Posterior cingulate gyrus (tissue), 11 donors: ENCODE results near the gene NT5C2.
A peak's percentile ranks its signal among the peaks of the same experiment; 100 is the strongest.

Experiments
- DNase-seq, 10 donors: peaks; one replicate each; pipeline versions ENCODE4 v3.0.0 to v3.0.0-alpha.2; 2020 to 2021; ENCODE audit warnings: mixed read lengths in 3 of 10
- intact Hi-C: fragments of 100-400 bp; cut with DNase I; formaldehyde crosslinking; loops from one replicate; pipeline ENCODE4 v1.15.1; 2023

Gene NT5C2

DNA sequence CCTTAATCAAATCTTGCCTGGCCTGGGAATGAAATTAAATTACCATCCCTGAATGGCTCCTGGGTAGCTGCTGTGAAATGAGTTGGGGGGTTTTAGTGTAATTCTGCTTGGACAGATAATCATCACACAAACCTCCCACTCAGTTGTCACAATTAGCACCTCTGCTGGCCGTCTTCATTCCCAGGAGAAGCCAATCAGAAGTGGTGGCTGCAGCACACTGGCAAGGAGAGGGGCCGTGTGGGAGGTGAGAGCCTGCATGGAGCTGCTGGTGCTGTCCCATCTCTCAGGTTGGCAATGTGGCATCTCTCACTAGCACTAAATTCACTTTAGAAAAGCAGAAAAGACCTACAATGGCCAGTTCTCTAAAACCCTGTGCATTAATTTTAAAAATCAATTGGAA lies 92.5 kb downstream of the NT5C2 start:
- intact Hi-C loops, result no loop called here
- DNase-seq, result peak in 3 of 10 donors; percentile 24 to 87 (median 82)

DNA sequence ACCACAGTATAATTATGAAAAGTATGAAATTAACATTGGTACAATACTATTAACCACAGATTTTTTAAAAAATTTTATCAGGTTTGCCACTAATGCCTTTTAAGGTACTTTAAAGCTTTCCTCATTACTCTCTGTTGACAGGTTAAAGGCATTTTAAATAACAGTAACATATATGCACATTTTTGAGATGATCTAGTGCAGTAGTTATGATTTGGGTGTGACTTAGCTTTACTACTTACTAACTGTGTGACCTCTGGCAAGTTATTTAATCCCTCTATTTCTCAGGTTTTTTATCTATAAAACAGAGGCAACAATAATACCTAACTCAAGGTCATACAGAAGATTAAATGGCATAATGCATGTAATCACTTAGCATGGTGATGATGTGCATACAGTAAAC lies 94.8 kb downstream of the NT5C2 start:
- DNase-seq, result no peak
- intact Hi-C loops, result no loop called here

DNA sequence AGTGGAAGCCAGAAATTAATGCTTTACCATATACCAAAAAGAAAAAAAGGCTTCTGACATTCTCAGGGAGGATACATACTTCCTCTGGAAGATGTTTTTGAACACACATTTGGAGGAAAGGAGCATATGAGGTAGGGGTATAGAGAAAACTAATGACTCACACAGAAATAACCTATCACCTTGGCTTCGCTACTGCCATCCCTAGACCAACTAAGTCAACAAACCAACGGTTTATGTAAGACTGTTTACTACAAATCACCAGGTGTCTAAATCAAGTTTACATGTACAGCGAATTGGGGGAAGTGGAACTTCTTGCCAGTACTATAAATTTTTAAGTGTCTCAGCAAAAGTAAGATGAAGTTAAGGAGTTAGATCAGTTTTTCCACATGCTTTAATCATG lies 96.9 kb downstream of the NT5C2 start:
- DNase-seq, result no peak
- intact Hi-C loops, result no loop called here

DNA sequence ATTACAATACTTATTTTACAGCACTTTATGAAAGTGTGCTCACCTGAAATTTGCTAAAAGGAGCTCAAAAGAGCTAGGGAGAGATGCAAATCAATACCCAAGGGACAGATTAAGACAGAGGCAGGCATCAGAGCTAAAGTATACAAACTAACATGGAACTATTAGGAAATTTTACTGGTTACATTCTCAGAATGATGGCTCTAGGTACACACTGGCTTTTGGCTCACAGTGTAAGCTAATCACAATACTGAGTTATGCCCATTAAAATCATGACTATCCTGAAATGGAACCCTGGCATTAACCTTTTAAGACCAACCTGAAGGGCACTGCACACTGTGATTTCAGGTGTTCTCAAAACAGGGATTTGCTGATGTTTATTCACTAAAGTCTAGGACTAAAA lies 98.1 kb downstream of the NT5C2 start:
- DNase-seq, result no peak
- intact Hi-C loops, result no loop called here

DNA sequence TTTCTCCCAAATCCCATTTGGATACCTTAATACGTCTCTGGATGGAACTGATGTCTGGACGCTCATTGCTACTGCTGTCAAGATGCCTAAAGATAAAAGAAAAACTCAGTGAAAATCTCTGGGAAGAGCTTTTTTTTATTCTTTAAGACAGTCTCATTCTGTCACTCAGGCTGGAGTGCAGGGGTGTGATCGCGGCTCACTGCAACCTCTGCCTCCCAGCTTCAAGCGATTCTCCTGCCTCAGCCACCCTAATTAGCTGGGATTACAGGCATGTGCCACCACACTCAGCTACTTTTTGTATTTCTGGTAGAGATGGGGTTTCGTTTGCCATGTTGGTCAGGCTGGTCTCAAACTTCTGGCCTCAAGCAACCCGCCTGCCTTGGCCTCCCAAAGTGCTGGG lies 102.2 kb downstream of the NT5C2 start:
- intact Hi-C loops, result no loop called here
- no peak for DNase-seq

DNA sequence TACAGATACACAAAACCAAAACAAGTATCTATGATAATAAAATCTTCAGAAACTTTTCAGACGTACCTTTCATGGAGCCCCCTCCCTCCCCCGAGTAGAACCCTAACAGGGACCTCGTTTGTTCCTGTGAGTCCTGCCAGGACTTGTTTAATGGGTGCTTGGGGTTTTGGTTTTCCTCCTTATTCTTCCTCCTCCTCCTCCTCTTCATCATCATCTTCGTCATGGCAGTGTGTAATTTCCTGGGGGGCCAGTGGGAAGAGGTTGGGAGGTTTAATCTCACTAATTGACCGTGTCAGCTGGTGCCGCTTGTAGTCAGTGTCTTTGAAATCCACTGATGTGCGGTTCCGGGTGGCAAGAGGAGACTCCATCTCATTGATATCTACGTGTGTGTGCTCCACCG lies 103.6 kb downstream of the NT5C2 start:
- DNase-seq, result no peak
- intact Hi-C loops, result loop anchor here (10.0 kb wide), 1 partner anchor 105 kb away; the partner anchor contains the start of gene NT5C2

DNA sequence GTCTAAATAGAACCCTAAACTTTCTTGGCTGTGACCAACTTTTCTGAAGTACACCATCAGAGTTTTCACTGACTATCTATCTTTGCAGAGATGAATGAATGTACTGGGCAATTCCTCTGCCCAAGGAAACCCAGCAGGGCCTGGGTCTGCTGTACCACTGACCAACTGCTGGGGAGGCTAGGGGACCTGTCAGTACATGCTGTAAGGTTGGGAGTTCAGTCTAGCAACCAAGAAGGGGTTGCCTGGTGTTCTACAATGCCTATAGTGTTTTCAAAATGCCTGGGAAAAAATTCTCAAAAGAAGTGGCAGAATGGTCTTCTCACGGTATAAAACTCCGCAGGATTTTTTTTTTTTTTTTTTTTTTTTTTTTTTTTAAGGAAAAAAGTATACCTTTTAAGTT lies 106.3 kb downstream of the NT5C2 start:
- intact Hi-C loops, result loop anchor here (10.0 kb wide), 1 partner anchor 108 kb away; the partner anchor contains the start of gene NT5C2
- no peak for DNase-seq

DNA sequence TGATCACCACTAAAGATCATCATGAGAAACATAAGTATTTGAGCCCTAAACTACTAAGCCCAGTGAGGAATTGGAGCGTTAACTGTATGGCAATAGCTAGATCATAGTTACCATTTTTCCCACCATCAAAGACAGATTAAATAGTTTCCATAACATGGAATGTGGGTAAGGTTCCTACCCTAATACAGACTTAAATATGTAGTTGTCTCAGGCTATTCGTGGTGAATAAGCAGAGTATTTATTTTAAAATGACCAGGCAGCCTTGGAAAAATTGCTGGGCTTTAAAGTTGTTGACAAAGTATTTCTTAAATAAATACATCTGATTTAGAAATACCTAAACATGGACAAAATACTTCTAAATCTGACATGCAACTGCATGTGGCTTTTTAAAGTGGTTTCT lies 106.8 kb downstream of the NT5C2 start:
- intact Hi-C loops, result loop anchor here (10.0 kb wide), 1 partner anchor 109 kb away; the partner anchor contains the start of gene NT5C2
- no peak for DNase-seq

DNA sequence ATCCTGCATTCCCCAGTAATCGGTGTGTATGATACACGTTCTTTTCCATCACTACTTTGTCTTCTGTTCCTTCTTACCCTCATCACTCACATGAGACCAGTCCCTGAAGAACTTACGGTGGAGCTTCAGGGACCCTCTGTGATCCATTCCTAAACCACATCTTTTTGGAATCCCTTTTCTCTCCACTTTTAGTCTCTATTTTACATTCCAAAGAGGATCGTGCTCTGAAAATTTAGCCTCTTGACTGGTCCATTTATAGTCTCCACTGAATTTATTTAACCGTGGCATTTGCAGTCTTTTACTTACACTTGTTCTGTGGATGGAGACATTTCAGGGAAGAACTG lies 109.1 kb downstream of the NT5C2 start:
- DNase-seq, result no peak
- intact Hi-C loops, result loop anchor here (10.0 kb wide), 1 partner anchor 111 kb away; the partner anchor contains the start of gene NT5C2

DNA sequence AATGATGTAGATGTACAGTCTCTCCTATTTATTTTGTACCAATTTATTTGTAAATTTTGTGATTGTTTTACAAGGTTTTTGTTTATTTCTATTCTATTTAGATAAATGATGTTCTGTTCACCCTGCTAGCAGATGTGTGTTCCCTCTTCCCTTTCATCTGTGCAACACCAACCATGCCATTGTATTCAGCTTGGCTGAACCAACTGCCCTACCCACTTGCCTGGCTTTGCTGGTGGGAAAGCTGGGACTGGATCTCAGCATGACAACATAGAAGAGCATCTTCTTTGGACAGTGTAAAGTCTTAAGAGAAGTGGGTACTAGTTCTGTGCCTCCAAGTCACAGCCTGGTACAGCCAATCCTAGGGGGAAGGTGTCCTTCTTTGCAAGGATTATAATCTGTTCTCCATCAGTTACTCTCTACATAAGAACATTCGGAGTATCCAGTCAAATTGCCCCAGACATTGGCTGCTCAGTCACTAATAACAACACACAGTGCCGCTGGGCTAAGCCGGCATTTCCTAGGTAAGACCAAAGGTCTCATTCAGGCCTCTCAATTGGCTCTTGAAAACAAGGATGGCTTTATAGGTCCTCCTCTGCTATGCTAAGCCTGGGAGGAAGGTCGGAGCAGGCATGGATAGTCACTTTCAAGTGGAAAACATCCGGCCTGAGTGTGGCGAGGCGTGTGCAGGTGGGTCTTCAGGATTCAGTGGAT lies 109.7 kb downstream of the NT5C2 start:
- intact Hi-C loops, result loop anchor here (10.0 kb wide), 1 partner anchor 111 kb away; the partner anchor contains the start of gene NT5C2
- DNase-seq, result peak in 2 of 10 donors; percentile 29 to 44

DNA sequence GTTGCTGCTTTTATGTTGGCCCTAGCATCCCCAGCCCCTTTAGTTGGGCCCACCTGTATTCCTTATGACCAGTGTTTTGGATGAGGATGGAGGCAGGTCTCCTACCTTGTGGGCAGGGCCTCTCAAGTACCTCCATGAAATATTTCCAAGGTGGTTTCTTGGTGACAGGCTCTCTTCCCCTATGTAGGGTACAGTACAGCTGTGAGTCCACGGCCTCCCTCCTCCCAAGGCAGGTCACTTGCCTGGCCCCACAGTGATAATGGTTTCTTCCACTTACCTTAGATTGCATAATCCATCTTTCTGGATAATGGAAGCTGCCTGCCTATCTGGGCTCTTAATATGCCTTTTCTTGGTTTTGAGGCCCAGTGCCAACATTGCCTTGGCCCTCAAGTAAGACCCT lies 110.4 kb downstream of the NT5C2 start:
- intact Hi-C loops, result loop anchor here (10.0 kb wide), 1 partner anchor 112 kb away; the partner anchor contains the start of gene NT5C2
- DNase-seq, result no peak

DNA sequence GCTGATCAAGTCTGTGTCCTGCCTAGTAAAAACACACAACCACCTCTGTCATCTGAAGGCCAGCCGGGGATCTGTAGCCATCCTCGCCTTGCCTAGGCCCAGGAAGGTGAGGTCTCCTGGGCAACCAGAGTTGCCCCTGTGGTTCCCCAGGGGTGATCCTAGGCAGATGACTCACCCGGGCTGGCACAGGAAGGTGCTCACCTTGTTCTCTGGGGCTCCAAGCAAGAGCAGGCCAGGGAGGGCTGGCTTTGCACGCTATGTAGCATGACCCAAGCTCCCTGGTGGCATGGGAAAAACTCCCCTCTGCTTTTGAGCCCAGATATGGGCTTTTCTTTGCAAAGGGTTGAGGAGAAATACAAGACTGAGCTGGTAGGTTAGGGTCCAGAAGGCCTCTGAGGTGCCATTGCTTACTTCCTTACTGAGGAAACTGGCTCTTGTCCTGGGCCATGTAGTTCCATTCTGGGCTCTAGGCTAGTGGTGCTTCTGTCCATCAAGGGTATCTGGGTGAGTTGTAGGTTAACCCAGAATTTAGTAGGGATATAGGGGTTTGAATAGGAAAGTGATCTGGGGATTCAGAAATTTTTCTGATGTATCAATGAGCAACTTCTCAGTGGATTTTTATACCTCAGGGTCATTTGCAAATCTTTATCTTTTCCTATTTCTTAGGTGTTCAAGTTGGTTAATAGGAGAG lies 112.0 kb downstream of the NT5C2 start:
- DNase-seq, result no peak
- intact Hi-C loops, result loop anchor here (10.0 kb wide), 1 partner anchor 114 kb away; the partner anchor contains the start of gene NT5C2

DNA sequence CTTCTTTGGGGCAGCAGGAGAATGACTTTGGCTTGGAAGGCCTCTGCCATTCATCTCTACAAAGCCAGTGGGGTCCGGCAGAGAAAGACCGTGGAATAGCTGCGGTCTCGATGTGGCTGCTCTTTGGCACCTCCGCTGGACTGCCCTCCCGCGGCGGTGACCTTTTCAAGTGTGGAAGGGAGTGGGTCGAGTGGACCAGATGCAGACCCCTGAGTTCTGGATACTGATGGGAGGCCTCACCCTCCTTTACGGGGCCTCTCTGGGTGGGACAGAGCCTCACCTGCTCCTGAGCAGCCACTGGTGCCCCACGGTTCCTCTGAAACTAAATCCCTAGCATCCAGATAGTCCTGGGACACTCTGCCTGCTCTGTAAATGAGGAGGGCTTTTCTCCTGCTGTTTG lies 113.1 kb downstream of the NT5C2 start:
- DNase-seq, result no peak
- intact Hi-C loops, result loop anchor here (10.0 kb wide), 1 partner anchor 115 kb away; the partner anchor contains the start of gene NT5C2

DNA sequence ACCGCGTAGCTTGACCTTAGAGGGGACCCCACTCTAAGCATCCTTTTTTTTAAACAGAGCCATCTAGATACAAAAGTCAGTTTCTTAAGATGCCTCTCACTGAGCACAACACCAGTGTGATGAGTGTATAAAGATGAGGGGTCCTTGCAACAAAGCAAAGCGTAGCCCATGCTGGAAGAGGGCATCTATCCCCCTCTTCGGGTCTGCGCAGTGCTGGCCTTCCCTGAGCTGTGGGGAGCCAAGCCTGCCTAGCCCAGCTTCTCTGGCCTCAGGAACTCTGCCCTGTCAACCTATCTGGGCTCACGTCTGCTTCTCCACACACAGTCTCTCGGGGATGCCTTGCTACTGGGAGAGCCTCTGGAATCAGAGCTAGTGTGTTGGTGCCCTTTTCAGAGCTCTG lies 114.0 kb downstream of the NT5C2 start:
- intact Hi-C loops, result no loop called here
- DNase-seq, result peak in 1 of 10 donors; percentile 75

DNA sequence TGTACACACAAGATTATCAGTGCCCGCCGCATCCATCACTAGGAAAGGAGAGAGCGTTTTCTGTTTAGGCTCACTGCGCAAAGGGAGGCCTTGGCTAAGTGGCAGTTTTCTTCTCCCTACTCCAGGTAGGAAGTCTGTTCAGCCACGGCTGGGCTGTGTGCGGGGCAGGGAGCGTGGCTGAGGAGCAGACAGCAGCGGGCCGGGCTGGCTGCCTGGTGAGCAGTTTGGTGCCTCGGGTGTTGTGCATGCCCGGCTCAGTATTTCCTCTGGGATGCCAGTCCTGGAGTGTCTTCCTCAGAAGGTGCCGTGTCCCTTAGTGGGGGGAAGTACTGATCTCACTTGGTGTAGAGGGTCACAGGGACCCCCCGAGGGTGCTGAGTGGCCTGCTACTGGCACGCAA lies 114.4 kb downstream of the NT5C2 start:
- intact Hi-C loops, result no loop called here

DNA sequence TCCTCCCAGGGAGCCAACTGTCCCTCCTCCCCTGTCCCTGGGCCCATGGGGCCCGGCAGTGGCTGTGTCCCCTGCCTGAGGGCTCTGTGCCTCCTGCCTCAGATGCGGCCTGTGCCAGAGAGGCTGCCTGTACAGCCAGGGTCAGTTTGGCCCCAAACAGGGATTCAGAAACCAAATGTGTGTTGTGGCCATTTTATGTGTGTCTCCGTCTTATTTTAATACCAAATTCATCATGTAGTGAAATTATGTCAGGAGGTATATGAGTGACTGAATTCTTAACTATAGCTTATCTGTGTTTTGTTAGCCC lies 114.8 kb downstream of the NT5C2 start:
- intact Hi-C loops, result no loop called here
- DNase-seq, result peak in 1 of 10 donors; percentile 16

More for the DNA sequence above, 114.4 kb downstream of the NT5C2 start:
- peak in 1 of 10 donors; percentile 80 for DNase-seq

DNA sequence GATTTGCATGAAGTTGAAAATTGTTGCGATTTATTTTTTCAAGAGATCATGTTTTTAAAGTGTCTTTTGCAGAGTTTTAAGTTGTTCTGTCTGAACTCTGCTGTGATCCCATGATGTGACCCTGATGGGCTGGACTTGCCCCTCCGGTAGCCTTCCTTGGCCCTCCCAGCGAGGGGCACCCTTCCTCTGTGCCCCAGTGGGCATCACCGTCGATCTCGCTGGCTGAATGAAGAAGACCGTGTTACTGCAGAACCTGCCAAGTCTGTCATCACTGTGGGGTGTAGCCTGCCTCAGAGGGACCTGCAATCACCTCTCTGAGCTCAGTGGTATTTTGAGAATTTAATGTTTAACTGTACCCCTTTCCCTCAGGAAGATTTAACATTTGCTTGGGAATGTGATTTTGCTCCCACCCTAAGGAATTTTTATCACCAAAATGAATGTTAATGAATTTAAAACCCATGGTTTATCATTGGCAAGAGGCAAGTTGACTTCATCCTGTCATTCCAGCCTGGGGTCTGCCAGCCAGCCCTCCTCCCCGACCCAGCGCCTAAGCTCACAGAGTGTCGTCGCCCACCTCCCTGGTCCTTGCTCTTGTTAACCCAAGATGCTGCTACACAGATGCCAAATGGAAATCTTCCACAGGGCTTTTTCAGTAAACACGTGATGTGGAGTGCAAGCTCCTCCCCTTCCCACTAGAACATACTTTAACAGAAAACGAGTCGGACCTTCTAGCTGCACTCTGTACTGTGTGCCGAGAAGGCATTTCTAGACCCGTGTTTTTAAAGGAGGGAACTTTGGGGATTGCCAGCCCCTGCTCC lies 115.4 kb downstream of the NT5C2 start:
- intact Hi-C loops, result no loop called here
- peak in 1 of 10 donors; percentile 39 for DNase-seq

DNA sequence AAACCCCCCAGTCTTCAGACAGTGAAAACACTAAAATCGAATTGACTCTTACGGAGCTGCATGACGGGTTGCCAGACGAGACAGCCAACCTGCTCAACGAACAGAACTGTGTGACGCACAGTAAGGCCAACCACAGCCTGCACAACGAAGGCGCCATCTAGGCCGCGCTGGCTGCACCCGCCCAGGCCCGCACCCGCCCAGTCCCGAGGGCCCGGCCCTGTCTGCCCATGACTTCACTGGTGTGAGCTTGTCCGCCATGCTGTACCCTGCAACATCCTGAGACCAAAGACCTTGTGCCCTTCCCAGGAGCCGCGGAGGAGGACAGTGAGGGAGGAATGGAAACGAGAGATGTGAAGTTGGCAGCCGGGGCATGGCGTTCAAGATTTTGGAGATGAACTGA lies 116.1 kb downstream of the NT5C2 start:
- intact Hi-C loops, result no loop called here
- DNase-seq, result peak in 1 of 10 donors; percentile 80

DNA sequence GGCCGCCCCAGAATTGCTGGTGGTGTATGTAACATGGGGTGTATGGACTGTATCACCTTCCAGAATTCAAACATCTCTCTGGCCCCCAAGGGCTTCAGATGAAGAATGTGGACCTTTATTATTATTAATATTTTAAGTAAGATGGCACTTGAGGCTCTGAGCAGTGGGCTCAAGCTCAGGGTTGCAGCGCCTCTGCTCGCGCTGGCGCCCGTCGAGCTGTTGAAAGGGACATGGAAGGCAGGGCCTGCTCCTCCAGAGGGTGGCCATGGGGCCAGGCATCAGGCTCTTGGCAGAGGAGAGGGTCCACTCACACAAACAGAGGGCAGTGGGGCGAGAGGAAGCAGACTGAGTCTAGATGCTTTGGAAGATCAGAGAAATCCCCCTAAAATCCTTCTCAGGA lies 120.2 kb downstream of the NT5C2 start:
- intact Hi-C loops, result no loop called here
- peak in 1 of 10 donors; percentile 43 for DNase-seq

DNA sequence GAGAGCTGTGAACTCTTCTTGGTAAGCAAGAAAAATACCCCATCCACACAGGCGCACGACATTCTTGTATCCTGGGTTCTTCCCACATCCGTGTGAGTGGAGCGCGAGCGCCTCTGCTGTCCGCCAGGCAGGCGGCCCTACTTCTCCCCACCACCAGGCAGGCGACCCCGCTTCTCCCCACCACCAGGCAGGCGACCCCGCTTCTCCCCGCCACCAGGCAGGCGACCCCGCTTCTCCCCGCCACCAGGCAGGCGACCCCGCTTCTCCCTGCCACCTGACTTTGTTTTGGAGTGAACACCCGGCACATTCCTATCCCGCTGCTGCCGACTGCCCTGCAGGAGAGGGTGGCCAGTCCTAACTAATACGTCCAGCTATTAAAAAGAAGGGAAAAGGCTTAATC lies 120.8 kb downstream of the NT5C2 start:
- DNase-seq, result peak in 1 of 10 donors; percentile 70
- intact Hi-C loops, result no loop called here
